Muscle layer of duodenum (tissue), 2 donors: ENCODE data around the gene ADD2.
"Not testable (repeated sequence)": the region's sequence is repeated elsewhere in the genome, so short reads cannot be mapped to it uniquely, and the experiment has no call there.

Source experiments
- H3K27ac ChIP-seq: one replicate; pipeline ENCODE4 v1.7.0; 2013; ENCODE audit warnings: mild to moderate bottlenecking, low read length
- H3K27me3 ChIP-seq: one replicate; pipeline ENCODE4 v1.7.0; 2013; ENCODE audit warnings: low read depth, mild to moderate bottlenecking, control low read depth, low read length
- H3K36me3 ChIP-seq, 2 donors: one replicate each; pipeline ENCODE4 v1.7.0; 2013; ENCODE audit warnings: low read length in 2 of 2, control low read depth in 1 of 2, mild to moderate bottlenecking in 1 of 2; ENCODE audit not compliant: insufficient read depth in 2 of 2, control insufficient read depth in 1 of 2
- H3K4me1 ChIP-seq, 2 donors: one replicate each; pipeline ENCODE4 v1.7.0; 2013; ENCODE audit warnings: low read length in 2 of 2, mild to moderate bottlenecking in 2 of 2, control low read depth in 1 of 2, moderate library complexity in 1 of 2; ENCODE audit not compliant: insufficient read depth in 2 of 2, control insufficient read depth in 1 of 2
- H3K4me3 ChIP-seq, 2 donors: one replicate each; pipeline ENCODE4 v1.7.0; 2013; ENCODE audit warnings: low read length in 2 of 2, low read depth in 1 of 2, mild to moderate bottlenecking in 1 of 2
- H3K9me3 ChIP-seq, 2 donors: one replicate each; pipeline ENCODE4 v1.7.0; 2013; ENCODE audit warnings: low read length in 2 of 2, control low read depth in 1 of 2, mild to moderate bottlenecking in 1 of 2; ENCODE audit not compliant: control insufficient read depth in 1 of 2
- donor health status: healthy.

ADD2 gene

GRCh38 chr2:70659551-70659950 lies 108.4 kb downstream of the ADD2 start:
- H3K27ac ChIP-seq, result no peak overlapping the region
- H3K27me3 ChIP-seq, result peaks cover 7% of the 10 kb centered on the region
- no peaks in the 10 kb centered on the region for H3K9me3 ChIP-seq
- H3K4me3 ChIP-seq, result no peak overlapping the region
- no peaks in the 10 kb centered on the region for H3K36me3 ChIP-seq
- H3K4me1 ChIP-seq, result no peaks in the 10 kb centered on the region

- Histone ChIP-seq H3K4me1 (no peaks in the 10 kb centered on the region), H3K4me3 (no peak overlapping the region), H3K36me3 (no peaks in the 10 kb centered on the region), H3K27me3 (peaks cover 16% of the 10 kb centered on the region), H3K9me3 (no peaks in the 10 kb centered on the region), H3K27ac (no peak overlapping the region)
Measured at GRCh38 chr2:70658476-70658875, 109.5 kb downstream of the ADD2 start.

- Histone ChIP-seq H3K9me3 (no peaks in the 10 kb centered on the region), H3K4me3 (no peak overlapping the region), H3K27me3 (peaks cover 16% of the 10 kb centered on the region), H3K27ac (no peak overlapping the region), H3K36me3 (no peaks in the 10 kb centered on the region), H3K4me1 (no peaks in the 10 kb centered on the region)
Measured at GRCh38 chr2:70657246-70657645, 110.8 kb downstream of the ADD2 start.

- Histone ChIP-seq H3K4me1 (no peaks in the 10 kb centered on the region), H3K36me3 (no peaks in the 10 kb centered on the region), H3K4me3 (no peak overlapping the region), H3K27me3 (peaks cover 16% of the 10 kb centered on the region), H3K9me3 (no peaks in the 10 kb centered on the region), H3K27ac (no peak overlapping the region)
Measured at GRCh38 chr2:70656421-70657010, 111.5 kb downstream of the ADD2 start.

DNA sequence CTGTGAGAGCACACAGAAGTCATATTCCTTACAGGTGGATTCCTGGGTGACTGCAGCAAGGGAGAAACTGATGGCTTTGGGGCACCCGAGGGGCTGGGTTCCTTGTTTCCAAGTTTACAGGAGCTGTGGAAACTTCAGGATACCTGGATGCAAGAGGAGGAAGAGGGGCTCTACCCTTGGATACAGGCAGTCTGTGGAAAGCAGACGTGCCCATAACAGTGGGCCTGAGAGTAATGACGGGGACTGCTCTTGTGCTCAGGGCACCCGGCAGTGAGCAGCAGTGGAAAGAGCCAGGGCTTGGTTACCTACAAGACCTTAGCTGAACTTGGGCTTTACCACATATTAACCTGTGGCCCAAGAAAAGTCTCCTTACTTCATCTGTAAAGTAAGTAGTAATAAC lies 112.2 kb downstream of the ADD2 start:
- Histone ChIP-seq H3K27me3 (peaks cover 16% of the 10 kb centered on the region), H3K27ac (no peak overlapping the region), H3K9me3 (no peaks in the 10 kb centered on the region), H3K4me3 (no peak overlapping the region), H3K36me3 (no peaks in the 10 kb centered on the region), H3K4me1 (no peaks in the 10 kb centered on the region)

DNA sequence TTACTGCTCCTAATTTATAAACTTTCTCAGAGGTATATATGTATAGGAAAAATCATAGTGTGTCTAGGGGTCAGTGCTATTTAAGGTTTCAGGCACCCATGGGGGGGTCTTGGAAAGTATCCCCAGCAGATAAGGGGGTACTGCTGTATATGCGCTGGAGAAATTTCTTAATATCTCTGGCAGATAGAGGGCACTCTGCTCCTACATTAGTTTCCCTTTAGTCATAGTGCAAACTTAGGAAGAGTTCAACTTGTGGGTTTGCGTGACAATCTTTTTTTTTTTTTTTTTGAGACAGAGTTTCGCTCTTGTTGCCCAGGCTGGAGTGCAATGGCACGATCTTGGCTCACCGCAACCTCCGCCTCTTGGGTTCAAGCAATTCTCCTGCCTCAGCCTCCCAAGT lies 112.8 kb downstream of the ADD2 start:
- H3K36me3 ChIP-seq, H3K9me3 ChIP-seq, H3K4me1 ChIP-seq, H3K4me3 ChIP-seq, H3K27ac ChIP-seq: not testable (repeated sequence)
- H3K27me3 ChIP-seq, result peaks cover 16% of the 10 kb centered on the region

GRCh38 chr2:70651727-70652126 lies 116.3 kb downstream of the ADD2 start:
- Histone ChIP-seq H3K4me1 (no peaks in the 10 kb centered on the region), H3K4me3 (no peak overlapping the region), H3K27me3 (peaks cover 16% of the 10 kb centered on the region), H3K27ac (no peak overlapping the region), H3K9me3 (no peaks in the 10 kb centered on the region), H3K36me3 (no peaks in the 10 kb centered on the region)

DNA sequence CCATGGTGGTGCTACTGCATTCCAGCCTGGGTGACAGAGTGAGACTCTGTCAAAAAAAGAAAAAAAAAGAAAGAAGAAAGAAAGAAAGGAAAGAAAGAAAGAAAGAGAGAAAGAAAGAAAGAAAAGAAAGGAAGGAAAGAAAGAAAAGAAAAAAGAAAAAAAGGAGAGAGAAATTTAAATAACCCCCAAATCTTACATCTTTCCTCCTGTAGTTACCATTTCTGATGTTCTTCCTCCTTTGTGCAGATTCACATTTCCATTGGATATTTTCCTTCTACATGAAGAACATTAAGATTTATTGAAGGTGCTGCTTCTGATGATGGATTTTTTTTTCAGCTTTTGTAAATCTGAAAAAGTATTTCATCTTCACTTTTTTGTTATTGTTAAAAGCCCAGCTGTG lies 117.0 kb downstream of the ADD2 start:
- Histone ChIP-seq H3K4me3 (no peak overlapping the region), H3K27ac (no peak overlapping the region), H3K9me3 (no peaks in the 10 kb centered on the region), H3K36me3 (no peaks in the 10 kb centered on the region), H3K4me1 (no peaks in the 10 kb centered on the region), H3K27me3 (peaks cover 14% of the 10 kb centered on the region)

- H3K27ac ChIP-seq, result no peak overlapping the region
- H3K4me3 ChIP-seq, result no peak overlapping the region
- H3K27me3 ChIP-seq, result peaks cover 4% of the 10 kb centered on the region
- no peaks in the 10 kb centered on the region for H3K9me3 ChIP-seq
- H3K36me3 ChIP-seq, result no peaks in the 10 kb centered on the region
- no peaks in the 10 kb centered on the region for H3K4me1 ChIP-seq
Measured at GRCh38 chr2:70648961-70649360, 119.0 kb downstream of the ADD2 start.

DNA sequence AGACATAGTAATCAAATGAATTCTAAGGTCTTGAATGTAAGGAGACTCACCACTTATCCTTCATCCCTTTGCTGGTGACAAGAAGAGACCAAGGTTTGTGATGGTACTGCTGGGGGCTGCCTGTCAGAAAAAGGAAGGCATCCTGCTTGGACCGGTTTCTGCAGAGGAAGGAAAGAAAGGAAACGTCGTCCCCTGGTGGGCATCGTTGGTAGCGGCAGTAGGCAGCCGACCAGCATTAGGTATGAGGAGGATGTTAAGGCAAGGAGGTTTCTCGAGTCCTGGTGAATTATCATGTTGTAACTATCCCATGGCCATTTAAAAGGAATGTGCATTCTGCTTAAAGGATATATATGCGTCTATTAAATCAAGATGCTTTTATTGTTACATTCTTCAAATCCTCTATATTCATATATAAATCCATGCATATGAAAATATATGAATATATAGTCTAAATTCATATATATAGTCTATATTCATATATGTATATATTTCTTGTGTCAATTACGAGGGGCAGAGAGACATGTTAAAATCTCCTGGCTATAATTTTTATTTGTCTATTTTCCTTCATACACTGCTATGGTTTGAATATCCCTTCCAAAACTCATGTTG lies 120.0 kb downstream of the ADD2 start:
- Histone ChIP-seq H3K27me3 (no peaks in the 10 kb centered on the region), H3K4me3 (no peak overlapping the region), H3K9me3 (no peaks in the 10 kb centered on the region), H3K27ac (no peak overlapping the region), H3K36me3 (no peaks in the 10 kb centered on the region), H3K4me1 (no peaks in the 10 kb centered on the region)

DNA sequence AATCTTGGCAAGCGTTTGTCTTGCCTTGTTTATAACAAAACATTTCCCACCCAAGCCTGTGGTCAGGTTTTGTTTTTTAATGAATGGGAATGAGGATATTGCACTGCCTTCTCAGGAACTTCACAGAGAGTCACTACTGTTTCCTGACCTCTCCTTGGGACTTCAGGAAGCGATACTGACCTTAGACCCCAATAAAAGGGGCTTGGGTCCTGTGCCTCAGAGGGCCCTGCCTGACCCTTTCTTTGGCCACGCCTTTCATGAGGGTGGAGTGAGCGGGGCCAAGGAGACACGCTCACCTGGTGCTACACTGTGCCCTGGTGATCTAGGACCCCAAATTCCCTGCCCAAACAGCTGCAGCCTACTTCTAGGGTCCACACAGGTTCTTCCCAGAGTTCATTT lies 121.6 kb downstream of the ADD2 start:
- no peaks in the 10 kb centered on the region for H3K36me3 ChIP-seq
- no peak overlapping the region for H3K27ac ChIP-seq
- no peak overlapping the region for H3K4me3 ChIP-seq
- no peaks in the 10 kb centered on the region for H3K4me1 ChIP-seq
- no peaks in the 10 kb centered on the region for H3K9me3 ChIP-seq
- H3K27me3 ChIP-seq, result no peaks in the 10 kb centered on the region
